Measurements from ENCODE around the gene BIK.

The BIK gene

GRCh38 chr22:43170131-43170480, 59.6 kb downstream of the BIK start:
- no peak for TF ChIP-seq GATA3 (IDR thresholded peaks at IDR 0.05; ENCODE audit: low read depth, low read length)
- no peak for TF ChIP-seq GATA2 (IDR thresholded peaks at IDR 0.05; ENCODE audit: low read depth, low read length)

GRCh38 chr22:43171019-43171491, 60.5 kb downstream of the BIK start:
- no peak for TF ChIP-seq GATA2 (IDR thresholded peaks at IDR 0.05; ENCODE audit: low read depth, low read length)
- no peak for TF ChIP-seq GATA3 (IDR thresholded peaks at IDR 0.05; ENCODE audit: low read depth, low read length)

GRCh38 chr22:43171607-43172006, 61.1 kb downstream of the BIK start:
- no peak for TF ChIP-seq GATA2 (IDR thresholded peaks at IDR 0.05; ENCODE audit: low read depth, low read length)
- TF ChIP-seq GATA3 (IDR thresholded peaks at IDR 0.05; ENCODE audit: low read depth, low read length), result no peak

DNA sequence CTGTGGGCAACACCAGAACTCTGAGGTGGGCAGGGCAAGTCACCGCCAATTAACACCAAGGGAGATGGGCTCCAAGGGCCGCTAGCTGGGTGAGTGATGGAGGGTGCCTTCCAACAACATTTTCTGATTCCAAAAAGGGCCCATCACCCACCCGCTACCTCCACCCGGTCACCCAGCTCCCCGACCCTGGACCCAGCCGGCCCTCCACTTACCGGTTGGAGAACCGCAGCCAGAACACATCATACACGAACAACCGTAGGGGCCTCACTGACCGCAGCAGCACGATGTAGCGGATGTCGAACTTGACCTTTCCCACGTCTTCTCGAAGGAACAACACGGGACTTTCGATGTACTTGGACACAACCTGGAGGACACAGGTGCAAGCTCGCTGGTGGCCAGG, 61.6 kb downstream of the BIK start:
- no peak for TF ChIP-seq GATA3 (IDR thresholded peaks at IDR 0.05; ENCODE audit: low read depth, low read length)
- no peak for TF ChIP-seq GATA2 (IDR thresholded peaks at IDR 0.05; ENCODE audit: low read depth, low read length)

DNA sequence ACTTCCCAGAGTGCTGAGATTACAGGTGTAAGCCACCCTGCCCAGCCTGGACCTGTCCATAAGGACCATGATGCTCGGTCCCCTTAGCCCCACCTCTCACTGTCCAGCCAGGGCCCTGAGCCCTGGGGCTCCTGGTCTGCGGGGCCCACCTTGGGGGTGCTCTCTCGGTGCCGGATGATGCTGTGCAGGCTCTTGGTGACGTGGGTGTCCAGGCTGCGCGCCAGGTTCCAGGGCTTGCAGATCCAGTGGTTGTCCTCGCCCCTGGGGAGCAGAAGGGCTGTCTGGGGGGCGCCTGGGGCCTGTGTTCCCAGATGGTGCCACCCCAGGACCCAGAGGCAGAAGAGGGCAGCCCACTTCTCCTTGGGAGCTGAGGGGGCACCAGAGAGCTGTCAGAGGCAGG, 63.0 kb downstream of the BIK start:
- TF ChIP-seq GATA2 (IDR thresholded peaks at IDR 0.05; ENCODE audit: low read depth, low read length), result no peak
- TF ChIP-seq GATA3 (IDR thresholded peaks at IDR 0.05; ENCODE audit: low read depth, low read length), result no peak

- no peak for TF ChIP-seq GATA2 (IDR thresholded peaks at IDR 0.05; ENCODE audit: low read depth, low read length)
Observed at GRCh38 chr22:43173976-43174720, 63.6 kb downstream of the BIK start.

DNA sequence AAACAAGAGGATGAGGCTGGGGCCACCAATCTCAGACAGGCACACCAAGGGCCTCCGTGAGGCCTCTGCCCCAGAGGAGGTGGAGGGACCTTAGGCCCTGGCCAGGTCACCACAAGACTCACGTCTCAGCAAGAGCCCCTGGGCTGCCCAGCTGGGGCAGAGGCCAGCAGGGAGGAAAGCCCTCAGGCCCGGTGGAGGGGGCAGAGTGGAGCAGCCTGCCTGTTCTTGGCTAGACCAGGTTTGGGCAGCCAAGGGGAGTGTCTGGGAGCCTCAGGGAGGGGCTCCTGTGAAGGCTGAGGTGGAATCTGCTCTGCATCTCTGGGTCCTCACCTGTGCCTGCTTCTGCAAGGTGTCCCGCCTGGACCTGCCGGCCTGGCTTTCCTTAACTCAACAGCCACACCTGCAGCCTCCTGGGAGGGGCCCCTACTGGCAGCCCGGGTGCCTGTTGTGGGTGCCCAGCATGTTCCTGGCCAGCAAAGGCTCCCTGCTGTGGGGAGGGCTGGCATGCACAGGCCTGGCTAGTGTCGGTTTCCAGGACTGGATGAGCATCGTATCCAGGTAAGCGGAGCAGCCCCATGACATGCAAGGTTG, 64.5 kb downstream of the BIK start:
- TF ChIP-seq GATA2 (IDR thresholded peaks at IDR 0.05; ENCODE audit: low read depth, low read length) (no peak), GATA3 (IDR thresholded peaks at IDR 0.05; ENCODE audit: low read depth, low read length) (no peak)

DNA sequence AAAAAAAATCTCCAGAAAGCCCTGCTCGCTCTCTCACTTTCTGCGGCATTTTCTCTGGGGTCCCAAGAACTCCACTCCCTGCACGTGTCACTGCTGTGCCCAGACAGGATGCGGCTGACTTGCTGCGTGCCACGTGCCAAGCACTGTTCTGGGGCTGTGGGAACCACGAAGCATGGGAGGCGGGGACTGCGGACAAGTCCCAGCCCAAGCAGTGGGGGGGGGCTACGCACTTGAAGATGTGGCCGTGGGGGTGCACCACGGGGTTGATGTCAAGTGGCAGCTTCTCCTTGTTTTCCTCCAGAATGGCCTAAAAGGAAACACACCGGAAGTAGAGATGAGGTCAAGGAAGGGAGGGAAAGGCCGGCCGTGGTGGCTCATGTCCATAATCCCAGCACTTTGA, 65.5 kb downstream of the BIK start:
- TF ChIP-seq GATA3 (IDR thresholded peaks at IDR 0.05; ENCODE audit: low read depth, low read length), result no peak
- TF ChIP-seq GATA2 (IDR thresholded peaks at IDR 0.05; ENCODE audit: low read depth, low read length), result no peak

DNA sequence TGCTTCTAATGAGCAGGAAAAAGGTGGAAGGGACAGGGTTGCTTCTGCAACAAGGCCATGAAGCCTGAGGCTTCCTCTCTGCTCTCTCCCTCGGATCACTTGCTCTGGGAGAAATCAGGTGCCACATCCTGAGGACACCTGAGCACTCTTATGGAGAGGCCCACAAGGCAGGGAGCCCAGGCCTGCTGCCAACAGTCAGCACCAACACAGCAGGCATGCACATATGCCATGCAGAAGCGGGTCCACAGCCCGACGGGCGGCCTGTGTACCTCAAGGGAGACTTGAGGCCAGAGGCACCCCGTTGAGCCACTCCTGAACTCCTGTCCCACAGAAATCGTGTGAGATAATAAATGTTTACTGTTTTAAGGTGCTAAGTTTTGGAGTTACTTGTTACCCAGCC, 66.9 kb downstream of the BIK start:
- TF ChIP-seq GATA3 (IDR thresholded peaks at IDR 0.05; ENCODE audit: low read depth, low read length), result no peak
- no peak for TF ChIP-seq GATA2 (IDR thresholded peaks at IDR 0.05; ENCODE audit: low read depth, low read length)

Measured in SH-SY5Y (cell line).